KMS-11 (cell line): ENCODE data around the gene GRIP2.

ENCODE experiments used
- H2AFZ ChIP-seq: fragments of 200-600 bp; sonication (generic); 2 replicates; pipeline ENCODE4 v1.6.1; 2016; ENCODE audit warnings: antibody characterized with exemption, mixed run types, low read depth
- H3K27ac ChIP-seq: fragments of 200-600 bp; sonication (generic); 2 replicates; pipeline ENCODE4 v1.6.1; 2016; ENCODE audit warnings: mild to moderate bottlenecking, mixed run types
- H3K27me3 ChIP-seq: fragments of 200-600 bp; sonication (generic); 2 replicates; pipeline ENCODE4 v1.6.1; 2017; ENCODE audit warnings: mild to moderate bottlenecking, low read depth, mixed run types, moderate library complexity; ENCODE audit not compliant: insufficient read depth
- H3K36me3 ChIP-seq: fragments of 200-600 bp; sonication (generic); 2 replicates; pipeline ENCODE4 v1.6.1; 2017; ENCODE audit warnings: mild to moderate bottlenecking, mixed run types; ENCODE audit not compliant: insufficient read depth
- H3K4me1 ChIP-seq: fragments of 200-600 bp; sonication (generic); 2 replicates; pipeline ENCODE4 v1.6.1; 2016; ENCODE audit warnings: mild to moderate bottlenecking, low read depth, mixed run types; ENCODE audit not compliant: poor library complexity, severe bottlenecking
- H3K4me2 ChIP-seq: fragments of 200-600 bp; sonication (generic); 2 replicates; pipeline ENCODE4 v1.7.0; 2016; ENCODE audit warnings: mild to moderate bottlenecking, mixed run types
- H3K4me3 ChIP-seq: fragments of 200-600 bp; sonication (generic); IDR thresholded peaks from 2 replicates; pipeline ENCODE4 v1.6.1; 2017; ENCODE audit warnings: low read depth, low read length, mixed read lengths; ENCODE audit not compliant: insufficient read depth
- H3K79me2 ChIP-seq: fragments of 200-600 bp; sonication (generic); 2 replicates; pipeline ENCODE4 v1.6.1; 2016; ENCODE audit warnings: low read depth, mixed run types; ENCODE audit not compliant: insufficient read depth
- H3K9ac ChIP-seq: fragments of 200-600 bp; sonication (generic); 2 replicates; pipeline ENCODE4 v1.6.1; 2016; ENCODE audit warnings: mild to moderate bottlenecking, mixed run types
- H4K20me1 ChIP-seq: fragments of 200-600 bp; sonication (generic); 2 replicates; pipeline ENCODE4 v1.6.1; 2016; ENCODE audit warnings: mild to moderate bottlenecking, mixed run types; ENCODE audit not compliant: insufficient read depth
- CTCF ChIP-seq: fragments of 200-600 bp; sonication (generic); conservative IDR thresholded peaks from 2 replicates; pipeline ENCODE4 v1.6.1; 2017; ENCODE audit warnings: low read depth, mild to moderate bottlenecking, antibody characterized with exemption, low read length, moderate library complexity, mixed read lengths

GRIP2 gene

GRCh38 chr3:14459787-14460186 is 80.4 kb downstream of the GRIP2 start:
- no peaks in the 10 kb centered on the region for H3K36me3 ChIP-seq
- no peaks in the 10 kb centered on the region for H3K27me3 ChIP-seq
- no peak overlapping the region for H3K4me3 ChIP-seq
- no peak overlapping the region for H3K9ac ChIP-seq
- H2AFZ ChIP-seq: no peak overlapping the region
- H3K27ac ChIP-seq: no peak overlapping the region
- H3K4me1 ChIP-seq: no peaks in the 10 kb centered on the region
- H4K20me1 ChIP-seq: no peaks in the 10 kb centered on the region
- no peak overlapping the region for H3K4me2 ChIP-seq
- no peak for TF ChIP-seq CTCF
- H3K79me2 ChIP-seq: no peaks in the 10 kb centered on the region

- no peak for TF ChIP-seq CTCF
- Histone ChIP-seq H2AFZ (no peak overlapping the region), H3K79me2 (no peaks in the 10 kb centered on the region), H3K4me2 (no peak overlapping the region), H4K20me1 (no peaks in the 10 kb centered on the region), H3K27me3 (no peaks in the 10 kb centered on the region), H3K4me3 (no peak overlapping the region), H3K36me3 (no peaks in the 10 kb centered on the region), H3K4me1 (no peaks in the 10 kb centered on the region), H3K27ac (no peak overlapping the region), H3K9ac (no peak overlapping the region)
Measured at GRCh38 chr3:14459384-14459783, 80.8 kb downstream of the GRIP2 start.

GRCh38 chr3:14458434-14459275 is 81.5 kb downstream of the GRIP2 start:
- no peaks in the 10 kb centered on the region for H3K4me1 ChIP-seq
- H3K27me3 ChIP-seq: no peaks in the 10 kb centered on the region
- no peak overlapping the region for H3K9ac ChIP-seq
- H3K4me2 ChIP-seq: no peak overlapping the region
- H4K20me1 ChIP-seq: no peaks in the 10 kb centered on the region
- no peak for TF ChIP-seq CTCF
- H3K4me3 ChIP-seq: no peak overlapping the region
- no peaks in the 10 kb centered on the region for H3K79me2 ChIP-seq
- H3K36me3 ChIP-seq: no peaks in the 10 kb centered on the region
- no peak overlapping the region for H3K27ac ChIP-seq
- H2AFZ ChIP-seq: no peak overlapping the region

- no peak overlapping the region for H2AFZ ChIP-seq
- H3K27me3 ChIP-seq: no peaks in the 10 kb centered on the region
- no peak overlapping the region for H3K4me2 ChIP-seq
- no peaks in the 10 kb centered on the region for H3K4me1 ChIP-seq
- no peak overlapping the region for H3K9ac ChIP-seq
- no peaks in the 10 kb centered on the region for H3K79me2 ChIP-seq
- no peaks in the 10 kb centered on the region for H3K36me3 ChIP-seq
- no peaks in the 10 kb centered on the region for H4K20me1 ChIP-seq
- no peak overlapping the region for H3K27ac ChIP-seq
- no peak for TF ChIP-seq CTCF
- no peak overlapping the region for H3K4me3 ChIP-seq
Measured at GRCh38 chr3:14457999-14458398, 82.1 kb downstream of the GRIP2 start.
